Brain microvascular endothelial cell (primary cell): ENCODE data around the gene MADD.

Experiments used
- DNase-seq: peaks from one replicate; pipeline ENCODE4 v3.0.0-alpha.2; 2020
- H3K27ac ChIP-seq: fragments of 250-450 bp; sonication (Bioruptor Pico); 2 replicates; pipeline ENCODE4 v1.5.1; 2020; ENCODE audit warnings: mild to moderate bottlenecking, moderate library complexity
- H3K27me3 ChIP-seq: fragments of 250-450 bp; sonication (Bioruptor Pico); replicated peaks from 2 replicates; pipeline ENCODE4 v1.5.1; 2020; ENCODE audit warnings: mild to moderate bottlenecking
- H3K36me3 ChIP-seq: fragments of 250-450 bp; sonication (Bioruptor Pico); replicated peaks from 2 replicates; pipeline ENCODE4 v1.5.1; 2020; ENCODE audit warnings: mild to moderate bottlenecking
- H3K4me3 ChIP-seq: 2 replicates; pipeline ENCODE4 v1.5.1; 2011; ENCODE audit warnings: low read depth, mild to moderate bottlenecking, control low read depth, low read length, moderate library complexity
- CTCF ChIP-seq: IDR thresholded peaks from 2 replicates; pipeline ENCODE4 v1.5.1; 2011; ENCODE audit warnings: low read depth, mild to moderate bottlenecking, moderate library complexity, low read length, control low read depth, inconsistent platforms; ENCODE audit errors: missing control alignments
- in situ Hi-C: cut with HindIII; loops from 2 replicates; pipeline ENCODE4 v1.10.0; 2017; ENCODE audit warnings: low sequenced_read_pairs, low pct_ligation_motif_present

The MADD gene

GRCh38 chr11:47327025-47327424, 57.1 kb downstream of the MADD start:
- H3K4me3 ChIP-seq, result no peak overlapping the region
- peaks cover 35% of the 10 kb centered on the region for H3K36me3 ChIP-seq
- DNase-seq, result no peak
- no peak for TF ChIP-seq CTCF
- in situ Hi-C loops, result no loop called here
- no peak overlapping the region for H3K27ac ChIP-seq
- H3K27me3 ChIP-seq, result no peaks in the 10 kb centered on the region

- H3K36me3 ChIP-seq, result peaks cover 33% of the 10 kb centered on the region
Measured at GRCh38 chr11:47327949-47328348, 58.0 kb downstream of the MADD start.

GRCh38 chr11:47328449-47329390, 58.8 kb downstream of the MADD start:
- TF ChIP-seq CTCF, result no peak
- peaks cover 33% of the 10 kb centered on the region for H3K36me3 ChIP-seq
- H3K4me3 ChIP-seq, result no peak overlapping the region
- no peak overlapping the region for H3K27ac ChIP-seq
- in situ Hi-C loops, result no loop called here
- DNase-seq, result no peak
- no peaks in the 10 kb centered on the region for H3K27me3 ChIP-seq

More at GRCh38 chr11:47327949-47328348, 58.0 kb downstream of the MADD start:
- in situ Hi-C loops, result no loop called here
- no peak for TF ChIP-seq CTCF
- no peak overlapping the region for H3K27ac ChIP-seq
- no peak overlapping the region for H3K4me3 ChIP-seq
- DNase-seq, result no peak
- H3K27me3 ChIP-seq, result no peaks in the 10 kb centered on the region

- Histone ChIP-seq H3K27ac (no peak overlapping the region), H3K27me3 (no peaks in the 10 kb centered on the region), H3K4me3 (no peak overlapping the region), H3K36me3 (peaks cover 33% of the 10 kb centered on the region)
- DNase-seq, result no peak
- no peak for TF ChIP-seq CTCF
- in situ Hi-C loops, result no loop called here
Measured at GRCh38 chr11:47329431-47329986, 59.6 kb downstream of the MADD start.

- no peak for DNase-seq
- H3K27ac ChIP-seq, result no peak overlapping the region
Measured at GRCh38 chr11:47329987-47330931, 60.3 kb downstream of the MADD start.

More at GRCh38 chr11:47329987-47330931, 60.3 kb downstream of the MADD start:
- in situ Hi-C loops, result no loop called here
- Histone ChIP-seq H3K27me3 (no peaks in the 10 kb centered on the region), H3K36me3 (peaks cover 33% of the 10 kb centered on the region), H3K4me3 (no peak overlapping the region)
- TF ChIP-seq CTCF, result peak; percentile 7
